Pancreas (tissue), 10 donors: ENCODE results near the gene TSPAN9. TPM values are rescaled to one million over a fixed set of nuclear protein-coding genes. Genes with fewer than 3 reads are reported as not detected.

ENCODE experiments used
- ATAC-seq, 4 donors: fragments of 200-7000 bp; cut with Tn5 transposase; one replicate each; pipeline versions ENCODE4 v1.8.0 to v1.9.1; 2020; ENCODE audit warnings: mild to moderate bottlenecking in 4 of 4, moderate library complexity in 4 of 4
- DNase-seq, 6 donors: peaks; one replicate each; pipeline ENCODE4 v3.0.0-alpha.2; 2020
- FAIRE-seq: peaks from 2 replicates; lab custom pipeline; 2012; peaks lifted over from hg19 to GRCh38; lab: Jason Lieb, UNC
- H3K27ac ChIP-seq, 4 donors: fragments of 200-600 bp; sonication (generic); 1 replicate in 3 of 4; 2 replicates in 1 of 4; pipeline versions ENCODE4 v1.5.0 to v1.8.0; 2020
- H3K27me3 ChIP-seq, 4 donors: fragments of 200-600 bp; one replicate each; pipeline ENCODE4 v1.8.0; 2021
- H3K36me3 ChIP-seq, 3 donors: fragments of 200-600 bp; sonication (generic) in 1 of 3; one replicate each; pipeline versions ENCODE4 v1.5.0 to v1.8.0; 2020 to 2021
- H3K4me1 ChIP-seq, 3 donors: fragments of 200-600 bp; one replicate each; pipeline ENCODE4 v1.8.0; 2021
- H3K4me3 ChIP-seq, 4 donors: fragments of 200-600 bp; sonication (generic) in 2 of 4; one replicate each; pipeline versions ENCODE4 v1.5.0 to v1.8.0; 2020 to 2021
- H3K9me3 ChIP-seq, 4 donors: fragments of 200-600 bp; one replicate each; pipeline ENCODE4 v1.8.0; 2021
- WGBS, 2 donors: extraction: QIAGEN DNeasy Blood & Tissue Kit; methylation state at CpG; one replicate each; pipeline ENCODE4 v1.1.7; 2013; 5-methylcytosine and 5-hydroxymethylcytosine counted together
- intact Hi-C, 3 donors: fragments of 100-400 bp; cut with DNase I; formaldehyde crosslinking; loops; one replicate each; pipeline versions ENCODE4 v1.11.1 to v1.14.2; 2022
- polyA plus RNA-seq, 2 donors: library from polyadenylated mRNA; stranded (reverse); fragments of 200-250 nt; gene quantifications; one replicate each; pipeline ENCODE4 v1.2.3, GENCODE V29; 2013
- total RNA-seq, 6 donors: library from RNA; stranded (reverse); fragmentation: NEBNext Ultra II Directional in 4 of 6; extraction: Animal tissue kit (Norgen Biotek cat#: 25700) in 4 of 6; gene quantifications; one replicate each; pipeline versions ENCODE4 v1.2.1 to v1.2.4, GENCODE V29; 2021 to 2023
- TF ChIP-seq, protein P1 (sequence below), 4 donors: fragments of 200-600 bp; sonication (generic) in 3 of 4; IDR thresholded peaks; one replicate each; pipeline versions ENCODE4 v1.5.0 to v1.8.0; 2021; ENCODE audit warnings: antibody characterized with exemption in 4 of 4
- donor health status: healthy with polysubstance abuse.
- donor health status: DM: no; HTN: no; CAD: no; lungs with moderate emphysema.
- donor health status: DM: no; HTN: no; CAD: no.
- donor health status: control.
- donor health status: control.
- donor health status: Bipolar disorder and iron deficiency.
- donor health status: DM: yes; HTN: yes; CAD: no.
- donor health status: DM: no; HTN: no; CAD: no.
- donor health status: DM: no; HTN: no; CAD: no.
- donor health status: DM: yes; HTN: yes; CAD: no.

The TSPAN9 gene
- total and polyA plus RNA-seq, 8 donors, result 7.8 to 19.5 (median 13.0) TPM

DNA sequence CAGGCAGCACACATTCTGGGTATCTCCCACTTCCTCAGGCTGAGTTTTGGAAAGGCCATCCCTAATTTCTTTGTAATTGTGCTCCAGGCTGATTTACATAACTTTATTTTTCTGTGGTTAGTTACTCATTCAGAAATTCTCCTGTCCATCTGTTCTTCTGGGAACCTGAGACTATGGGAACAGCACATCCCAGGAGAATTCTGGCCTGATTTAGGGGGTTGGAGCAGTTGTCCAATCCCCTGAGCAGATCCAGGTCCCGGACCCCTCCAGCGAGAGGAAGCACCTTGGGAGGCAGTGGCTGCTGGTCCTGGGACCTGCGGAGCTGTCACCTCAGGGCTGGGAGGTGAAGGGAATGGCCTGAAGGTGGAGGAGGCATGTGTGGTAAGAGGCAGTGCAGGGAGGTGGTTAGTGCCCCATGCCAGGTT, 40.4 kb downstream of the TSPAN9 start:
- no peak for FAIRE-seq
- no peak overlapping the region for H3K4me3 ChIP-seq
- intact Hi-C loops, result no loop called here
- no peaks in the 10 kb centered on the region for H3K36me3 ChIP-seq
- no peaks in the 10 kb centered on the region for H3K9me3 ChIP-seq
- TF ChIP-seq, protein P1, sequence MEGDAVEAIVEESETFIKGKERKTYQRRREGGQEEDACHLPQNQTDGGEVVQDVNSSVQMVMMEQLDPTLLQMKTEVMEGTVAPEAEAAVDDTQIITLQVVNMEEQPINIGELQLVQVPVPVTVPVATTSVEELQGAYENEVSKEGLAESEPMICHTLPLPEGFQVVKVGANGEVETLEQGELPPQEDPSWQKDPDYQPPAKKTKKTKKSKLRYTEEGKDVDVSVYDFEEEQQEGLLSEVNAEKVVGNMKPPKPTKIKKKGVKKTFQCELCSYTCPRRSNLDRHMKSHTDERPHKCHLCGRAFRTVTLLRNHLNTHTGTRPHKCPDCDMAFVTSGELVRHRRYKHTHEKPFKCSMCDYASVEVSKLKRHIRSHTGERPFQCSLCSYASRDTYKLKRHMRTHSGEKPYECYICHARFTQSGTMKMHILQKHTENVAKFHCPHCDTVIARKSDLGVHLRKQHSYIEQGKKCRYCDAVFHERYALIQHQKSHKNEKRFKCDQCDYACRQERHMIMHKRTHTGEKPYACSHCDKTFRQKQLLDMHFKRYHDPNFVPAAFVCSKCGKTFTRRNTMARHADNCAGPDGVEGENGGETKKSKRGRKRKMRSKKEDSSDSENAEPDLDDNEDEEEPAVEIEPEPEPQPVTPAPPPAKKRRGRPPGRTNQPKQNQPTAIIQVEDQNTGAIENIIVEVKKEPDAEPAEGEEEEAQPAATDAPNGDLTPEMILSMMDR (IDR thresholded peaks at IDR 0.05), result no peak
- ATAC-seq, result no peak
- WGBS, 2 donors, result 89 to 93% methylated on average over 3 of the region's 3 CpGs
- no peak overlapping the region for H3K27ac ChIP-seq
- peak in 1 of 6 donors; percentile 30 for DNase-seq
- no peaks in the 10 kb centered on the region for H3K27me3 ChIP-seq
- peaks cover 12 to 16% (median 14%) of the 10 kb centered on the region in 3 donors for H3K4me1 ChIP-seq

DNA sequence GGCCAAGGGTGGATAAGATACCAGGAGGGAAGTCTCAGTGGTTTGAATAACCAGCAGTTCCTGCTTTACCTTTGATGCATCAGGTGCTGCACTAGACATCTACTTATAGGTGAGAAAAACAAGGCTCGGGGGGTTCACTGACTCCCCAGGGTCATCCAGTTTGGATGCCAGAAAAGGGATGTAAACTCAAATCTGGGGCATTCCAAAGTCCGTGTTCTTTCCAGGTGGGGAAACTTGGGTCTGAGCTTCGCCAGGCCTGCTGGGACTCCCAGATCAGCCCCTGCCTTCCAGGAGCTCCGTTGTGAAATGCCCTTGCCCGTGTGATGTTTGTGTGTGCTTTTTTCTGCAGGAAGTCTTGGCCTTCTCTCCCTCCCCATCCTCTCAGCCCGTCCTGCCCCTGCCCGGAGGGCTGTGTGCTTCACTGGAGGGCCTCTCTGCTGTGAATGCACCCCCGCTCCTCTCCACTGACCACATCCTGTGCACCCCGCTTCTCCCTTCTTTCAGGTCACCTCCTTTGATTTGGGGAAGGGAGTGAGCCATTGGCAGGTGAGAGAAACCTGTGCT, 42.1 kb downstream of the TSPAN9 start:
- intact Hi-C loops, result no loop called here
- Histone ChIP-seq H3K27ac (peak overlapping the region; percentile 12 to 80 (median 38)), H3K4me1 (peaks cover 12 to 17% (median 14%) of the 10 kb centered on the region in 3 donors), H3K36me3 (no peaks in the 10 kb centered on the region), H3K27me3 (no peaks in the 10 kb centered on the region), H3K4me3 (no peak overlapping the region), H3K9me3 (no peaks in the 10 kb centered on the region)
- DNase-seq (no peak), ATAC-seq (no peak), FAIRE-seq (no peak)
- 74 to 82% methylated on average over 9 of the region's 9 CpGs for WGBS, 2 donors
- TF ChIP-seq, protein P1 (IDR thresholded peaks at IDR 0.05), result no peak

DNA sequence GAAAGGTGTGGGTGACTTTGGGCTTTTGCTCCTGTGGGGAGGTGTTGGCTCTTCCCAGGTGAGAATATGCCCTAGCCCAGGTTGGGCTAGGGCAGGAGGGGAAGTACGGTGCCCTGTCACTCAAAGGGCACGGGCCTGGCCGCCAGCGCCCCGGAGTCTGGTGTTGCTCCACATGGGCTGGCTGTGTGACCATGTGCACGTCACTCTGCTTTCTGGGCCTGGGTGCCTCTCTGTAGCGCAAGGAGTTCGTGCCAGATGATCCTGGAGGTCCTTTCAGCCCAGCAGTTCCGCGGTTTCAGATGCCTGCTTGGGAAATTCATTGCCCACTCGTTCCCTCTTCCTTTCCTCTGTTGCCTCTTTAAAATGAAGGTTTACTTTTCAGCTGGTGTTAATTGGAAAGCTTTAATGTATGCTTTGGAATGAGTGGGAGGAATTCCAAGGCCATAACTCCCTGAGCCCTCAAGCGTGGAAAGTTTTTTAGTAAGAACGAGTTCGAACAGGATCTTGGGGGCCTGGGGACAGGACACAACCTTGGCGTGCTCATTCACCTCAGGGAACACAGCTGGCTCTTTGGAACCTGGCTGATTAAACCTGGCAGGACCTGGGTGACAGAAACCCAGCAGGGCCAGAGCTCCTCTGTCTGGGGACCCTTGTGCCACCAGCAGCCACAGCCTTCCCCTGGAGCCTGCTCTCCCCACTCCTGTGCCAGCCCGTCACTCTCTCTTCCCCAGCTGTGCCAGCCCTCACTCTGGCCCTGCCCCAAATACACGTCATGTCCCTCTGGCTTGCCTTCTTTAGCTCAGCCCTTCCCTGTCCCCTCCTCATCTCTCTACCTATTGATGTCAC, 42.8 kb downstream of the TSPAN9 start:
- ATAC-seq (peak; percentile 86 to 90 (median 88)), FAIRE-seq (no peak), DNase-seq (peak; percentile 60 to 85 (median 72))
- Histone ChIP-seq H3K27me3 (no peaks in the 10 kb centered on the region), H3K9me3 (no peaks in the 10 kb centered on the region), H3K27ac (peak overlapping the region; percentile 12 to 80 (median 38)), H3K36me3 (no peaks in the 10 kb centered on the region), H3K4me1 (peaks cover 12 to 17% (median 14%) of the 10 kb centered on the region in 3 donors), H3K4me3 (no peak overlapping the region)
- TF ChIP-seq, protein P1 (IDR thresholded peaks at IDR 0.05), result no peak
- 36 to 38% methylated on average over 17 of the region's 17 CpGs for WGBS, 2 donors
- intact Hi-C loops, result no loop called here

DNA sequence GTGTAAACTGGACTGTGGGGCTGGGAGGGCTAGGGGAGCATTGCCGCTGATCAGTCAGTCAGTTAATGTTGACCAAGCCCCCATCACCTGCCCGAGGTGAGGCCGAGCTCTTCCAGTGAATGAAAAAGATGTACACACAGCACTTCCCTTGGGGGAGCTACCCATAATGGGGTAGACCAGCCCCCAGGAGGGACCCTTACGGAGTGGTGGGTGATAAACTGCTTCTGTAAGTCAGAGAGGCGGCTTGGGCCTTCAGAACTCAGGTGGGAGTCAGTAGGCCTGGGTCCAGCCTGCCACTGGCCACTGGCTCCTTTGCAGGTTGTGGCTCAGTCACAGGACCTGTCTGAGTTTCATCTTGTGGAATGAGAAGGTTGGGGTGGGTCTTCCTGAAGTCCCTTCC, 43.5 kb downstream of the TSPAN9 start:
- Histone ChIP-seq H3K27ac (peak overlapping the region; percentile 6 to 80 (median 30)), H3K36me3 (no peaks in the 10 kb centered on the region), H3K4me1 (peaks cover 12 to 17% (median 14%) of the 10 kb centered on the region in 3 donors), H3K4me3 (no peak overlapping the region), H3K27me3 (no peaks in the 10 kb centered on the region), H3K9me3 (no peaks in the 10 kb centered on the region)
- FAIRE-seq (no peak), DNase-seq (no peak), ATAC-seq (no peak)
- intact Hi-C loops, result no loop called here
- TF ChIP-seq, protein P1 (IDR thresholded peaks at IDR 0.05), result no peak
- 88 to 89% methylated on average over 5 of the region's 5 CpGs for WGBS, 2 donors
